HG03064 (cell line): ENCODE data around the gene ESPN.

Experiments
- ATAC-seq: cut with Tn5 transposase; IDR thresholded peaks from one replicate; pipeline ENCODE4 v1.9.1; 2021; ENCODE audit warnings: low read depth; ENCODE audit not compliant: unreplicated experiment

The ESPN gene

DNA sequence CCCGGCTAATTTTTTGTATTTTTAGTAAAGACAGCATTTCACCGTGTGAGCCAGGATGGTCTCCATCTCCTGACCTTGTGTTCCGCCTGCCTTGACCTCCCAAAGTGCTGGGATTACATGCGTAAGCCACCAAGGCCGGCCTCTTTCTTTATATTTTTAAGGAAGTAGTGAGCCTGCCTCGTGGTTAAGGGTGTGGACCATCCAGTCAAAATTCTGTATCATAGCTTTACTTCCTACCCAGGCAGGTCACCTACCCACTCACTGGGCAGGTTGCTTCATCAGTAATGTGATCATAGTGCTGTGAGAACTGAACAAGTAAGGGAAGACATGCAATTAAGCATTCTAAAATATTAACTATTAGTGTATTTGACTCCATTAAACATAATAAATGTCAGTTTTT lies 22.9 kb upstream of the ESPN start:
- ATAC-seq, result no peak

DNA sequence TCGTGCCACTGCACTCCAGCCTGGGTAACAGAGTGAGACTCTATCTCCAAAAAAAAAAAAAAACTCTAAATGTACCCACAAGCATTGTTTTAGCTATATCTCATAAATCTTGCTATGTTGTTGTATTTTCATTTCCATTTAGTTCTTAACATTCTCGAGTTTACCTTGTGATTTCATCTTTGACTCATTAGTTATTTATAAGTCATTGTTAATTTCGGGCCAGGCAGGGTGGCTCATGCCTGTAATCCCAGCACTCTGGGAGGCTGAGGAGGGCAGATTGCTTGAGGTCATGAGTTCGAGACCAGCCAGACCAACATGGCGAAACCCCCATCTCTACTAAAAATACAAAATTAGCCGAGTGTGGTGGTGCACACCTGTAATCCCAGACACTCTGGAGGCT lies 16.6 kb upstream of the ESPN start:
- ATAC-seq, result no peak

GRCh38 chr1:6409053-6409452 lies 15.5 kb upstream of the ESPN start:
- no peak for ATAC-seq

DNA sequence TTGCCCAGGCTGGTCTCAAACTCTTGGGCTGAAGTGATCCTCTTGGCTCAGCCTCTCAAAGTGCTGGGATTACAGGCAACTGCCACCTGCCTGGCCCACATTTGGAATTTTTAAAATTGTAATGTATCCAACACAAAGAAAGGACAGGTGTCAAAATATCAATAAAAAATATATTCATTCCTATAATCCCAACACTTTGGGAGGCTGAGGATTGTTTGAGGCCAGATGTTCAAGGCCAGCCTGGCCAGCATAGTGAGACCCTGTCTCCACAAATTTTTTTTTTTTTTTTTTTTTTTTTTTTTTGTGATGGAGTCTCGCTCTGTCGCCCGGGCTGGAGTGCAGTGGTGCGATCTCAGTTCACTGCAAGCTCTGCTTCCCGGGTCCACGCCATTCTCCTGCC lies 14.8 kb upstream of the ESPN start:
- no peak for ATAC-seq

- ATAC-seq, result no peak
These were observed 14.2 kb upstream of the ESPN start for GRCh38 chr1:6410248-6410893.

DNA sequence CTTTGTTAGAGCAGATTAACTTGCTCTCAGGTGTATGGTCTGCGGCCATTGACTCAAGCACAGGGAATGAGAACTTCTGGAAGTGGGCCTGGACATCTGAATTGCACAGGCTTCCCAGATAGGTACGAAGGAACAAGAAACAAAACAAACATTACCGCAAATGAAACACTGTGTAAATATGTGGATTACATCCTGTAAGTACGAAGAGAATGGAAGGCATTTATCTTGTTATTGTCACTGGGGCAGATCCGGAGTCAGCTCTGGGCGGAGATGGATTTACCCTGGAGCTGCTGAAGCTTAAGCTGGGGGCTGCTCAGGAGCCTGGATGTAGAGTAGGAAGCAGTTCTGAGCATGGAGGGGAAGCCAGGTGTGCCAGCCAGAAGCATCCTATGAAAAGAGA lies 11.7 kb upstream of the ESPN start:
- no peak for ATAC-seq

- ATAC-seq, result no peak
These were observed 10.1 kb upstream of the ESPN start for GRCh38 chr1:6414443-6414844.

- no peak for ATAC-seq
These were observed 9.5 kb upstream of the ESPN start for GRCh38 chr1:6414881-6415626.

DNA sequence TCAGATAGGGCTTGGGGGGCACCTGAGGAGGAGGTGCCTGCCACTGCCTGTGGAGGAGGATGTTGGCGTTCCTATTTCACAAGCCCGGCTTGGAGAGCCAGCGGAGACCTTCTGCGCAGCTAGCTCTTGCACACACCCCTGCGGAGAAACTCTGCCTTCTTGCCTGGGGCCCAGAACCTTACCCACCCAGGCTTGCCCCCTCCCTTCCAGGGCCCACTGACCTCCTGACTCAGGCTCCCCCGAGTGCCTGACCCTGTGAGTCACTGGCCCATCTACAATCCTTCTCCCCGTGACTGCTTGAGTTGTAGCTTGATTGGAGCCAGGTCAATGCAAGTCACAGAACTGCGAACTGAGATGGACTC lies 8.3 kb upstream of the ESPN start:
- ATAC-seq, result no peak

- ATAC-seq, result no peak
These were observed 7.7 kb upstream of the ESPN start for GRCh38 chr1:6416906-6417305.

DNA sequence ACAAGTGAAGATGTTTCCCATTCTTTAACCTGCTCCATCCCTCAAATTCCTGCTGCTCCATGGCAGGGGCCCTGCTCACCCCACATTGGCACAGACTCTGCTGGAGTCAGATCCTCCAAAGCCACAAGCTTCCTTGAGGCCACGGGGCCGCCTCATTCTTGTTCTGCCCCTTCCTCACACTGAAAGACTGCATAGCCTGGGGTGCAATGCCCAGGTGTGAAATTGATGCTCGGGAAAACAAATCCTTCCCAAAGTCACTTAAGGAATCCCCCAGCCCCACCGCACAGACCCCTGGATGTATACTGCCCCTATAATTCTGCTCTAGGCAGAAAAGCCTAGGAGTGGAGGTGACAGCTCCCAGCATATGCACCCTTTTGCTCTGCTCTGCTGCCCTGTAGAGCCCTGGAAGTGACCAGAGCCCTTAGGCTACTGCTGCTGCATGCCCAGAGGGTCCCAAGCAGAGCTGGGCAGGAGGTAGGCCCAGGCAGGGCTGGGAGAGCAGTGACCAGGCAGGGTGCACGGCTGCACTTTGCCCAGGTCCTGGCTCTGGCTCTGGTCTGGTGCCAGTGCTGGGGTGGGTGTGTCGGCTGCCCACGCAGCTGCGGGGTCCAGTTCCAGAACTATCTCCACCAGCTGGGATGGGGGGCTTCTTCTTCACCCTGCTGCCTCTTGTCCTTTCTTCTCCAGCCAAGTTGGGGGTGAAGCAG lies 6.5 kb upstream of the ESPN start:
- no peak for ATAC-seq

- no peak for ATAC-seq
These were observed 5.7 kb upstream of the ESPN start for GRCh38 chr1:6418668-6419396.

- ATAC-seq, result no peak
These were observed 5.2 kb upstream of the ESPN start for GRCh38 chr1:6419397-6419803.

GRCh38 chr1:6419804-6420453 lies 4.6 kb upstream of the ESPN start, which contains the start of gene HES2:
HES2 (minus strand) TSS chr1:6419919; CDS start chr1:6419820, 99 bp downstream.
- ATAC-seq, result no peak

GRCh38 chr1:6420454-6421042 lies 4.0 kb upstream of the ESPN start:
- ATAC-seq, result no peak

- ATAC-seq, result no peak
These were observed 3.3 kb upstream of the ESPN start for GRCh38 chr1:6421266-6421665.

DNA sequence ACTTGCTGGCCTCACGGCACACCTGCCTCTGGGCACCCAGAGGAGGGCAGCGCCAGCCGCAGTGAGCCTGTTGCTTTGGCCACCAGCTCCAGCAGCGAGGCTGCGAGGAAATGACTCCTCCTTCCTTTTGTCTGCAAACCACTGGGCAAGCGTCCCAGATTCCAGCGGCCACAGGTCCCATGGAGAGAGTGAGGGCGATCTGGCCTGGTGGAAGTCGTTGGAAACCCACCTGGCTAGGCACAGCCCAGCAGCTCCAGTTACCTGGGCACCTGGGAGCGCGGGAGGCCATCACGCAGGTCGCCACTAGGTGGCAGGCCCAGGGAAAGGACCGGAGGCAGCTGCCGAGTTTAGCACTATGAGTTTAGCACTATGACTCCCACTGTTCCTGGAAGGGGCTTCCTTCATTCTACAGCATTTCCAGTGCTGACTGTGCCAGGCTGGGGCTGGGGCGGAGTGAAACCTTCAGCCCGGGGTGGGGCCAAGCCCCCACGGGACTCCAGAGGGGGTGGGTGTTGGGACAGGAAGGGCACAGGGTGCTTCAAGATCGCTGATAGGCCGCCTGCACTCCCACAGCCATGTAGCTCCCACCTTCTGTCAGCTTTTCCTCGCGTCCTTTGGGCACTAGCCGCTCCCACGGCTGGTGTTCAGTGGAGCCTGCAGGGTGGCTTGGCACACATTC lies 1.1 kb upstream of the ESPN start:
- ATAC-seq, result no peak

- ATAC-seq, result no peak
These were observed 493 bp upstream of the ESPN start for GRCh38 chr1:6424000-6424565.

DNA sequence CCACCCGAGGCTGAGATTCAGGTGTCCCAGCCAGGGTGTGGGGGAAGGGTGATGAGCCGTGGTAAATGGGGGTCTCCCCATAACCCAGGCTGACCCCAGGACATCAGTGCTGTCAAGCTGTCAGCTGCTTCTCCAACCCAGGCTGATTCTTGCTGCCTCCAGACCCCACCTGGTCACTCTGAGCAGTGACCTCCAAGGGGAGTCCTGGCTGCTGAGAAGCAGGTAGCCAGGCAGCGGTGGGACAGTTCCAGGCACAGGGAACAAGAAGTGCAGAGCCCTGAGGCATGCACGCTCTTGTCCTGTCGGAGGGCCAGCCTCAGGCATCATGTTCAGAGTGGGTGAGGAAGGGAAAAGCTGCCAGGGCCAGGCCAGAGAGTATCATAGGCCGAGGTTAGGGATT lies 1.1 kb downstream of the ESPN start:
- no peak for ATAC-seq
